Measurements from ENCODE around the gene DEFB118. TPM values are rescaled to one million over a fixed set of nuclear protein-coding genes. Genes with fewer than 3 reads are reported as not detected.
"Not testable (repeated sequence)": the region's sequence is repeated elsewhere in the genome, so short reads cannot be mapped to it uniquely, and the experiment has no call there.

Gene DEFB118
- total and polyA plus RNA-seq, 2 experiments from 2014 or later, result not detected

DNA sequence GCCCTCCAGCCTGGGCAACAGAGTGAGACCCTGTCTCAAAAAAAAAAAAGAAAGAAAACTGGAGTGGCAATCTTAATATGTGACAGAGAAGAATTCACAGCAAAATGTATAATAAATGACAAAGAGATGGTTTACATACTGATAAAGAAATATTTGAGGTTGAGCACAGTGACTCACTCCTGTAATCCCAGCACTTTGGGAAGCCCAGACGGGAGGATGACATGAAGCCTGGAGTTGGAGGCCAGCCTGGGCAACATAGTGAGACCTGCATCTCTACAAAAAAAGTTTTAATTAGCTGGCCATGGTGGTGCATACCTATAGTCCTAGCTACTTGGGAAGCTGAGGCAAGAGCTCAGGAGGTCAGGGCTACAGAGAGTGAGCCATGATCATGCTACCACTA is 12.4 kb upstream of the DEFB118 start:
- Histone ChIP-seq H3K4me2 (no peak overlapping the region), H3K79me2 (no peaks in the 10 kb centered on the region), H3K9me3 (ENCODE audit: low read depth) (no peaks in the 10 kb centered on the region), H3K36me3 (replicated peaks; ENCODE audit: insufficient read depth, low read depth) (no peaks in the 10 kb centered on the region), H2AFZ (no peak overlapping the region), H3K9me2 (replicated peaks; ENCODE audit: insufficient read depth) (no peaks in the 10 kb centered on the region), H3K27ac (no peak overlapping the region), H3K27me3 (no peaks in the 10 kb centered on the region), H3K4me1 (ENCODE audit: insufficient read depth) (no peaks in the 10 kb centered on the region), H4K20me1 (ENCODE audit: insufficient read depth, poor library complexity, severe bottlenecking) (no peaks in the 10 kb centered on the region), H3K4me3 (no peak overlapping the region)
- WGBS (ENCODE audit: low lambda C conversion rate, missing lambda C conversion rate), result 21% methylated on average over 1 of the region's 1 CpG
- no peak for DNase-seq (ENCODE audit: low spot score)
- TF ChIP-seq EZH2 (IDR thresholded peaks at IDR 0.05; ENCODE audit: borderline replicate concordance) (no peak), EZH2phosphoT487 (IDR thresholded peaks at IDR 0.05; ENCODE audit: low read depth, severe bottlenecking, unreplicated experiment) (no peak)
- TF ChIP-seq, protein P1, sequence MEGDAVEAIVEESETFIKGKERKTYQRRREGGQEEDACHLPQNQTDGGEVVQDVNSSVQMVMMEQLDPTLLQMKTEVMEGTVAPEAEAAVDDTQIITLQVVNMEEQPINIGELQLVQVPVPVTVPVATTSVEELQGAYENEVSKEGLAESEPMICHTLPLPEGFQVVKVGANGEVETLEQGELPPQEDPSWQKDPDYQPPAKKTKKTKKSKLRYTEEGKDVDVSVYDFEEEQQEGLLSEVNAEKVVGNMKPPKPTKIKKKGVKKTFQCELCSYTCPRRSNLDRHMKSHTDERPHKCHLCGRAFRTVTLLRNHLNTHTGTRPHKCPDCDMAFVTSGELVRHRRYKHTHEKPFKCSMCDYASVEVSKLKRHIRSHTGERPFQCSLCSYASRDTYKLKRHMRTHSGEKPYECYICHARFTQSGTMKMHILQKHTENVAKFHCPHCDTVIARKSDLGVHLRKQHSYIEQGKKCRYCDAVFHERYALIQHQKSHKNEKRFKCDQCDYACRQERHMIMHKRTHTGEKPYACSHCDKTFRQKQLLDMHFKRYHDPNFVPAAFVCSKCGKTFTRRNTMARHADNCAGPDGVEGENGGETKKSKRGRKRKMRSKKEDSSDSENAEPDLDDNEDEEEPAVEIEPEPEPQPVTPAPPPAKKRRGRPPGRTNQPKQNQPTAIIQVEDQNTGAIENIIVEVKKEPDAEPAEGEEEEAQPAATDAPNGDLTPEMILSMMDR (IDR thresholded peaks at IDR 0.05; ENCODE audit: poor library complexity), result no peak

DNA sequence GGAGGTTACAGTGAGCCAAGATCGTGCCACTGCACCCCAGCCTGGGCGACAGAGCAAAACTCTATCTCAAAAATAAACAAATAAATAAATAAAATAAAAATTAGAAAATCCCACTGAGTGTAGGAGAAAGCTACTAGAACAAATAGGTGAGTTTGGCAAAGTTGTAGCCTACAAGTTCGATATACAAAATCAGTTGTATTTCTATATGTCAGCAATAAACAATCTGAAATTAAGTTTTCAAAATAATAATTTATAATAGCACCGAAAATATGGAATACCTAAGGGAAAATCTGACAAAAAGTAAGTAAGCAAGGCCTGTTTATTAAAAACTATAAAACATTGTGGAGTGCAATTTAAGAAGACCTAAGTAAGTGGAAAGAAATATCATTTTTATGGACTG is 5.1 kb upstream of the DEFB118 start:
- no peak for DNase-seq (ENCODE audit: low spot score)
- H3K4me1 ChIP-seq (ENCODE audit: insufficient read depth), result no peaks in the 10 kb centered on the region
- TF ChIP-seq EZH2phosphoT487 (IDR thresholded peaks at IDR 0.05; ENCODE audit: low read depth, severe bottlenecking, unreplicated experiment) (no peak), EZH2 (IDR thresholded peaks at IDR 0.05; ENCODE audit: borderline replicate concordance) (no peak)
- TF ChIP-seq, protein P1 (IDR thresholded peaks at IDR 0.05; ENCODE audit: poor library complexity), result no peak
- WGBS (ENCODE audit: low lambda C conversion rate, missing lambda C conversion rate), result 66% methylated on average over 4 of the region's 4 CpGs
- no peak overlapping the region for H3K4me3 ChIP-seq
- H2AFZ ChIP-seq, result no peak overlapping the region
- H3K36me3 ChIP-seq (replicated peaks; ENCODE audit: insufficient read depth, low read depth), result no peaks in the 10 kb centered on the region
- H3K79me2 ChIP-seq, result no peaks in the 10 kb centered on the region
- H3K4me2 ChIP-seq, result no peak overlapping the region
- no peaks in the 10 kb centered on the region for H4K20me1 ChIP-seq (ENCODE audit: insufficient read depth, poor library complexity, severe bottlenecking)
- no peaks in the 10 kb centered on the region for H3K9me3 ChIP-seq (ENCODE audit: low read depth)
- no peaks in the 10 kb centered on the region for H3K9me2 ChIP-seq (replicated peaks; ENCODE audit: insufficient read depth)
- H3K27ac ChIP-seq, result no peak overlapping the region
- no peaks in the 10 kb centered on the region for H3K27me3 ChIP-seq

DNA sequence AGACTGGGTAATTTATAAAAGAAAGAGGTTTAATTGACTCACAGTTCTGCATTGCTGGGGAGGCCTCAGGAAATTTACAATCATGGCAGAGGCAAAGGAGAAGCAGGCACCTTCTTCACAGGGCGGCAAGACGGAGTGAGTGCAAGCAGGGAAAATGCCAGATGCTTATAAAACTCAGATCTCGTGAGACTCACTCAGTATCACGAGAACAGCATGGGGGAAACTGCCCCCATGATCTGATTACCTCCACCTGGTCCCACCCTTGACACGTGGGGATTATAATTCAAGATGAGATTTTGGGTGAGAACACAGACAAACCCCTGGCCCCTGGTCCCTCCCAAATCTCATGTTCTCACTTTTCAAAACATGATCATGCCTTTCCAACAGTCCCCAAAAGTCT is 4.1 kb upstream of the DEFB118 start:
- not testable (repeated sequence) for H3K27me3 ChIP-seq; H3K4me3 ChIP-seq; H3K27ac ChIP-seq; H2AFZ ChIP-seq; H3K79me2 ChIP-seq; H3K4me2 ChIP-seq; H3K36me3 ChIP-seq (replicated peaks; ENCODE audit: insufficient read depth, low read depth); H3K9me2 ChIP-seq (replicated peaks; ENCODE audit: insufficient read depth); H4K20me1 ChIP-seq (ENCODE audit: insufficient read depth, poor library complexity, severe bottlenecking); DNase-seq (ENCODE audit: low spot score); H3K4me1 ChIP-seq (ENCODE audit: insufficient read depth); H3K9me3 ChIP-seq (ENCODE audit: low read depth)
- WGBS (ENCODE audit: low lambda C conversion rate, missing lambda C conversion rate), result 48% methylated on average over 5 of the region's 5 CpGs

DNA sequence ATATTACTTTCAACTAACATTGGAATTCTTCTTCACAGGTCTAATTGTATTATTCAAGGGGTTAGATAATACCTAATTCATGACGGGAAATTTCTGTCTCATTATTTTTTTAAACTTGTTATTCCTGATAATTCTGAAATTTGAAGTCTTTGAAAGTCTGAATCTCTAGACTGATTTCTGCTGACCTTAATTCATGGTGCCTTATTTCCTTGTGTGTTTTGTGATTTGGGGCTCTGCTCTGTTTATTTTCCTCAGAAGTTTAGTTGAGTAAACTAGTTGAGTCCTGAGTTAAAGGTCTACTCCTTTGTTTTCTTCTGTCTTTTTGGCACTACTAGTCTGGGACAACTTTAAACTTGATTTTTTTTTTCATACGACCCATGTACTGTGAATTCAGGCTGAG is 5.9 kb downstream of the DEFB118 start:
- 60% methylated on average over 2 of the region's 2 CpGs for WGBS (ENCODE audit: low lambda C conversion rate, missing lambda C conversion rate)
- TF ChIP-seq EZH2 (IDR thresholded peaks at IDR 0.05; ENCODE audit: borderline replicate concordance) (no peak), EZH2phosphoT487 (IDR thresholded peaks at IDR 0.05; ENCODE audit: low read depth, severe bottlenecking, unreplicated experiment) (no peak)
- TF ChIP-seq, protein P1 (IDR thresholded peaks at IDR 0.05; ENCODE audit: poor library complexity), result no peak
- H3K79me2 ChIP-seq, result no peaks in the 10 kb centered on the region
- H3K27me3 ChIP-seq, result no peaks in the 10 kb centered on the region
- H3K27ac ChIP-seq, result no peak overlapping the region
- H2AFZ ChIP-seq, result no peak overlapping the region
- no peak overlapping the region for H3K4me3 ChIP-seq
- H3K4me1 ChIP-seq (ENCODE audit: insufficient read depth), result no peaks in the 10 kb centered on the region
- H3K36me3 ChIP-seq (replicated peaks; ENCODE audit: insufficient read depth, low read depth), result no peaks in the 10 kb centered on the region
- no peak overlapping the region for H3K4me2 ChIP-seq
- peaks cover 14% of the 10 kb centered on the region for H3K9me3 ChIP-seq (ENCODE audit: low read depth)
- H4K20me1 ChIP-seq (ENCODE audit: insufficient read depth, poor library complexity, severe bottlenecking), result no peaks in the 10 kb centered on the region
- no peak for DNase-seq (ENCODE audit: low spot score)
- H3K9me2 ChIP-seq (replicated peaks; ENCODE audit: insufficient read depth), result no peaks in the 10 kb centered on the region

Data from hepatocyte (in vitro differentiated cells).